Measurements from ENCODE around the gene ANKRA2. TPM values are rescaled to one million over a fixed set of nuclear protein-coding genes. Genes with fewer than 3 reads are reported as not detected.
A peak's percentile ranks its signal among the peaks of the same experiment; 100 is the strongest.

ANKRA2 gene
- polyA plus RNA-seq, 3 donors, result 13.4 to 14.9 (median 13.5) TPM

DNA sequence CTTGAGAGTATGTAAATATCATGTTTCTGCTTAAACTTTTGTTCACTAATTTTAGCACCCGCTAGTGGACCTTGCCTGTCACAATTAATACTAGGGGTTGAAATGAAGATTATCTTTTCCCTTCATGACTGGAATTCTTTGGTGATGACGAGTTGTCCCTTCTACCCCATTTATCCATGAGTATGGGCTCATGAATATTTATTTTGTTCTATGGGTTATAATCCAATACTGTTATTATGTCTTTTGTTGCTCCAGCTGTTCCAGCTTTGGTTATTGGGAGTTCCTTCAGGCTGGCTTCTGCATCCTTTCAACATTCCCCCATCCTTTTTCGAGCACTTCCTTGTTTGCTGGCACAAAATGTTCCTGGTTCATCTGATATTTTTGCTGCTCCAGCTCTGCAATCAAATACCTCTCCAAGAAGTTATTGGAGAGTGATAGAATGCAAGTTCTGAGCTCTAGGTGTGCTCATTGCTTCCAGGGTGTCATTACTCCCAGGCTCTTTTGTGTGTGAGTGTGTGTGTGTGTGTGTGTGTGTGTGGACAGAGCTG lies 40.8 kb upstream of the ANKRA2 start:
- H3K4me1 ChIP-seq (ENCODE audit: control insufficient read depth in 1 of 2, insufficient read depth in 2 of 2, low read length in 2 of 2), result peaks cover 0 to 10% of the 10 kb centered on the region in 2 donors
- Mint-ChIP-seq H3K9me3 (peaks cover 8 to 15% (median 11%) of the 10 kb centered on the region in 7 donors), H3K36me3 (no peaks in the 10 kb centered on the region), H3K27me3 (ENCODE audit: low read depth in 3 of 3) (peaks cover 4 to 12% (median 6%) of the 10 kb centered on the region in 3 donors), H3K4me3 (no peak overlapping the region), H3K4me1 (peaks cover 13% of the 10 kb centered on the region), H3K27ac (peak overlapping the region in 1 of 7 donors; percentile 2)
- no peak for DNase-seq
- intact Hi-C loops (cut with micrococcal nuclease), result no loop called here
- no peaks in the 10 kb centered on the region for H3K27me3 ChIP-seq (ENCODE audit: control insufficient read depth in 2 of 2, insufficient read depth in 2 of 2, low read length in 2 of 2)
- H2AFZ ChIP-seq (ENCODE audit: insufficient read depth, low read depth, low read length, poor library complexity, severe bottlenecking), result no peak overlapping the region
- no peak overlapping the region for H3K4me3 ChIP-seq (replicated peaks in 1 of 3; ENCODE audit: low read depth in 2 of 3, low read length in 3 of 3)
- H3K36me3 ChIP-seq (replicated peaks in 1 of 2; ENCODE audit: control insufficient read depth in 1 of 2, insufficient read depth in 2 of 2, low read length in 2 of 2), result no peaks in the 10 kb centered on the region
- no peaks in the 10 kb centered on the region for H3K79me2 ChIP-seq (ENCODE audit: insufficient read depth, low read length)
- TF ChIP-seq, protein P1, sequence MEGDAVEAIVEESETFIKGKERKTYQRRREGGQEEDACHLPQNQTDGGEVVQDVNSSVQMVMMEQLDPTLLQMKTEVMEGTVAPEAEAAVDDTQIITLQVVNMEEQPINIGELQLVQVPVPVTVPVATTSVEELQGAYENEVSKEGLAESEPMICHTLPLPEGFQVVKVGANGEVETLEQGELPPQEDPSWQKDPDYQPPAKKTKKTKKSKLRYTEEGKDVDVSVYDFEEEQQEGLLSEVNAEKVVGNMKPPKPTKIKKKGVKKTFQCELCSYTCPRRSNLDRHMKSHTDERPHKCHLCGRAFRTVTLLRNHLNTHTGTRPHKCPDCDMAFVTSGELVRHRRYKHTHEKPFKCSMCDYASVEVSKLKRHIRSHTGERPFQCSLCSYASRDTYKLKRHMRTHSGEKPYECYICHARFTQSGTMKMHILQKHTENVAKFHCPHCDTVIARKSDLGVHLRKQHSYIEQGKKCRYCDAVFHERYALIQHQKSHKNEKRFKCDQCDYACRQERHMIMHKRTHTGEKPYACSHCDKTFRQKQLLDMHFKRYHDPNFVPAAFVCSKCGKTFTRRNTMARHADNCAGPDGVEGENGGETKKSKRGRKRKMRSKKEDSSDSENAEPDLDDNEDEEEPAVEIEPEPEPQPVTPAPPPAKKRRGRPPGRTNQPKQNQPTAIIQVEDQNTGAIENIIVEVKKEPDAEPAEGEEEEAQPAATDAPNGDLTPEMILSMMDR (IDR thresholded peaks at IDR 0.05), result no peak
- no CpG with 5 or more reads among the region's 3 CpGs for WGBS (ENCODE audit: insufficient coverage)
- no peak overlapping the region for H3K4me2 ChIP-seq (replicated peaks; ENCODE audit: extremely low read depth, low read length, poor library complexity, severe bottlenecking)
- H4K20me1 ChIP-seq (ENCODE audit: insufficient read depth, low read length), result no peaks in the 10 kb centered on the region
- peaks cover 1 to 8% of the 10 kb centered on the region in 2 donors for H3K9me3 ChIP-seq (replicated peaks in 1 of 2; ENCODE audit: control insufficient read depth in 1 of 2, insufficient read depth in 1 of 2, low read length in 2 of 2)
- no peak overlapping the region for H3K9ac ChIP-seq (ENCODE audit: insufficient read depth, low read length, poor library complexity, severe bottlenecking)
- H3K27ac ChIP-seq (ENCODE audit: low read depth in 1 of 2, low read length in 2 of 2), result no peak overlapping the region

DNA sequence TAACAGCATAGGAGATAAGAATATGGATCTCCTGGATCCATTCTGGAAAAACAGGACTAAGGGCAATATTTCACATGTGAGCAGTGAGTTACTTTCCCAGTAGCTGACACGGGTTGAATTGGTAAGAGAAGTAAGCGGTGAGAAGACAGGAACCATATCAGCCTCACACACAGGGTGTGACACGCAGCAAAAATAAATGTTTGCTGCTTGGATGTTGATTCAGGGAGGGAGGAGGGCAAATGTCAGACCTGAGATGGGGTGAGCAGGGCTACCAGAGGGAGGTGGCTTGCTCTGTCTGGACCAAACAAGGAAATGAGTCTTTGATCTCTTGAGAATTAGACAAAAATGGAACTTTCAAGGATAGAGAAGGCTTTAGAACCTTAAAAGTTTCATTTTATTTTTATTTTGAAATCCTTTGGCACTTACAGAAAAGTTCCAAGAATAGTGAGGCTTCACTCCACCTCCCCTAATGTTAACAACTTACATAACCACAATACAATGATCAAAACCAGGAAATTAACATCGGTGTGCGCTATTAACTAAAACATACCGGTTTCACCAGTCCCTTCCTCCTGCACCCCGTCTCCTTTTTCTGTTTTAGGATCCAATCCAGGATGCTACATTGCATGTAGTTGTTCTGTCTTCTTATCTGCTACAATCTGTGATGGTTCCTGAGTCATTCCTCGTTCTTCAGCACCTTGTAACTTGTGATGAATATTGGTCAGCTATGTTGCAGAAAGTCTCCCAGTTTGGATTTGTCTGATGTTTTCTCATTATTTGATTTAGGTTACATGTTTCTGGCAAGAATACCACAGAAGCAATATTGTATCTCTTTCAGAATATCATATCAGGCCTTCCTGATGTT lies 40.0 kb upstream of the ANKRA2 start:
- H3K9ac ChIP-seq (ENCODE audit: insufficient read depth, low read length, poor library complexity, severe bottlenecking), result no peak overlapping the region
- H3K27me3 ChIP-seq (ENCODE audit: control insufficient read depth in 2 of 2, insufficient read depth in 2 of 2, low read length in 2 of 2), result no peaks in the 10 kb centered on the region
- H3K4me1 Mint-ChIP-seq, result peaks cover 13% of the 10 kb centered on the region
- H4K20me1 ChIP-seq (ENCODE audit: insufficient read depth, low read length), result no peaks in the 10 kb centered on the region
- no peak overlapping the region for H3K27ac ChIP-seq (ENCODE audit: low read depth in 1 of 2, low read length in 2 of 2)
- no peak overlapping the region for H3K4me3 ChIP-seq (replicated peaks in 1 of 3; ENCODE audit: low read depth in 2 of 3, low read length in 3 of 3)
- H3K9me3 ChIP-seq (replicated peaks in 1 of 2; ENCODE audit: control insufficient read depth in 1 of 2, insufficient read depth in 1 of 2, low read length in 2 of 2), result peaks cover 0 to 12% of the 10 kb centered on the region in 2 donors
- H3K4me1 ChIP-seq (ENCODE audit: control insufficient read depth in 1 of 2, insufficient read depth in 2 of 2, low read length in 2 of 2), result peaks cover 0 to 10% of the 10 kb centered on the region in 2 donors
- H3K4me2 ChIP-seq (replicated peaks; ENCODE audit: extremely low read depth, low read length, poor library complexity, severe bottlenecking), result no peak overlapping the region
- TF ChIP-seq, protein P1 (IDR thresholded peaks at IDR 0.05), result no peak
- H3K4me3 Mint-ChIP-seq, result no peak overlapping the region
- H3K27ac Mint-ChIP-seq, result no peak overlapping the region
- H3K9me3 Mint-ChIP-seq, result peaks cover under 1 to 13% (median 10%) of the 10 kb centered on the region in 7 donors
- H2AFZ ChIP-seq (ENCODE audit: insufficient read depth, low read depth, low read length, poor library complexity, severe bottlenecking), result no peak overlapping the region
- H3K36me3 ChIP-seq (replicated peaks in 1 of 2; ENCODE audit: control insufficient read depth in 1 of 2, insufficient read depth in 2 of 2, low read length in 2 of 2), result no peaks in the 10 kb centered on the region
- DNase-seq, result no peak
- H3K27me3 Mint-ChIP-seq (ENCODE audit: low read depth in 3 of 3), result peaks cover 4 to 12% (median 4%) of the 10 kb centered on the region in 3 donors
- no peaks in the 10 kb centered on the region for H3K79me2 ChIP-seq (ENCODE audit: insufficient read depth, low read length)
- intact Hi-C loops (cut with micrococcal nuclease), result no loop called here
- WGBS (ENCODE audit: insufficient coverage), result 100% methylated on average over 4 of the region's 8 CpGs
- H3K36me3 Mint-ChIP-seq, result no peaks in the 10 kb centered on the region

Data from CD14-positive monocyte (primary cell).